GM19372 (cell line): ENCODE results near the gene FTCD.
"Not testable (repeated sequence)": the region's sequence is repeated elsewhere in the genome, so short reads cannot be mapped to it uniquely, and the experiment has no call there.

Source experiments
- ATAC-seq: cut with Tn5 transposase; IDR thresholded peaks from one replicate; pipeline ENCODE4 v1.9.1; 2021; ENCODE audit warnings: mild to moderate bottlenecking, low read depth, moderate library complexity; ENCODE audit not compliant: unreplicated experiment

Gene FTCD

DNA sequence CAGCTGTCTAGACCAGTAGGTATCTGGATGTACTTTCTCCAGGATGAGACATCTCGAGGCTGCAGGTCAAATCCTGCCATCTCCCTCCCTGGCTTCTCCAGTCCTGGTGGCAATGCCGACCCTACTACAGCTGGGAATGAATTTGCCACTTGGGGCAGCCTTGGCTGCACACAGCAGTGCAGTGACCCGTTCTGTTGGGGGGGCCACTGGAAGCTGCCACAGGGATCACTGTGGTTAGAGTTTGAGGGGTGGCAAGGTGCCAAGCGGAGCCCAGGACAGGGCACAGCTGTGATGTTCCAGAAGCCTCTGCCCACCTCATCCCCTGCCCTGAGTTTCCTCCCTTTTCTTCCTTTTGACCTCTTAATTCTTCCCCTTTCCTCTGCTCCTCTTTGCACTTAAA lies 40.4 kb downstream of the FTCD start:
- no peak for ATAC-seq

DNA sequence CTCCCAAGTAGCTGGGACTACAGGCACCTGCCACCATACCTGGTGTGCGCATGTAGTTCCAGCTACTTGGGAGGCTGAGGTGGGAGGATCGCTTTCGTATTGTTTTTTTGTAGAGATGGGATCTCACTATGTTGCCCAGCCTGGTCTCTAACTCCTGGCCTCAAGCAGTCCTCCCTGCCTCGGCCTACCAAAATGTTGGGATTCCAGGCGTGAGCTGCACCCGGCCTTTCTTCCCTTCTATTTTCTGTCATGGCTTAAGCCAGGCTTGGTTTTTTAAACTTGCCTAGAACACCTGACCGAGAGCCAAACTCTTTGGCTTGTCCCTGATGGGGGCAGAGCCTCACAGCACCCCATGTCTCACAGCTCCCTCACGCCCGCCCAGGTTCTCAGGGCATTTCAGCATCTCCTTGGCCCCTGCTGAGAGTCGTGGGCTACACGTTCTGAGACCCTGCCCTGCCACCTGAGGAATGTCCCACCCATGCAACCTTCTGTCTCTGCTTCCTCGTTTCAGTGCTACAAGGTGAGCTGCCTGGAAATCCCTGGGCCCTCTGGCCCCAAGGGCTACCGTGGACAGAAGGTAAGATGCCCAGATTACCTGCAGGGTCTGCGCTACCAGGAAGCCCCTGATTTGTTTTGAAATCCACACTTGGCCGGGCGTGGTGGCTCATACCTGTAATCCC lies 41.7 kb downstream of the FTCD start:
- no peak for ATAC-seq

DNA sequence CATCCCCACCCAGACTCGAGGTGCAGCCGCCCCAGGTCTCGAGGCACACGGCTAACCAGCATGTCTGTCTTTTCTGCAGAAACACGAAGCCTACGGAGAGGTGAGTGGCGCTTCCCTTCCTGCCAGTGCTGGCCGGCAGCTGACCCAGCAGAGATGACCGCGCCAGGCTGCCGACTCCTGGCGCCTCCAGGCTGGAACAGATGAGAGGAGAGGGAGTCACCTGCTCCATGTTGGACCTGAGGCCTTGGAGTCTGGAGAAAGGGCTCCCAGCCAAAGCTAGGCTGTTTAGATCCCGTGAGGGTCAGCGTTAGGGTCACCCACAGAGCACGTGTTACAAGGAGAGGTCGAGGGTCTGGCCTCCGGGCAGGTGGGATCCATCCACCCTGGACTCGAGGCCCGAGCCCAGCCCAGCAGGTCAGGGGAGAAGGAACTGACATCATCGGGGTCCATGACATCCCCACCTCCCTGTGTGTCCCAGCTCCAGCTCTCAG lies 42.6 kb downstream of the FTCD start:
- no peak for ATAC-seq

DNA sequence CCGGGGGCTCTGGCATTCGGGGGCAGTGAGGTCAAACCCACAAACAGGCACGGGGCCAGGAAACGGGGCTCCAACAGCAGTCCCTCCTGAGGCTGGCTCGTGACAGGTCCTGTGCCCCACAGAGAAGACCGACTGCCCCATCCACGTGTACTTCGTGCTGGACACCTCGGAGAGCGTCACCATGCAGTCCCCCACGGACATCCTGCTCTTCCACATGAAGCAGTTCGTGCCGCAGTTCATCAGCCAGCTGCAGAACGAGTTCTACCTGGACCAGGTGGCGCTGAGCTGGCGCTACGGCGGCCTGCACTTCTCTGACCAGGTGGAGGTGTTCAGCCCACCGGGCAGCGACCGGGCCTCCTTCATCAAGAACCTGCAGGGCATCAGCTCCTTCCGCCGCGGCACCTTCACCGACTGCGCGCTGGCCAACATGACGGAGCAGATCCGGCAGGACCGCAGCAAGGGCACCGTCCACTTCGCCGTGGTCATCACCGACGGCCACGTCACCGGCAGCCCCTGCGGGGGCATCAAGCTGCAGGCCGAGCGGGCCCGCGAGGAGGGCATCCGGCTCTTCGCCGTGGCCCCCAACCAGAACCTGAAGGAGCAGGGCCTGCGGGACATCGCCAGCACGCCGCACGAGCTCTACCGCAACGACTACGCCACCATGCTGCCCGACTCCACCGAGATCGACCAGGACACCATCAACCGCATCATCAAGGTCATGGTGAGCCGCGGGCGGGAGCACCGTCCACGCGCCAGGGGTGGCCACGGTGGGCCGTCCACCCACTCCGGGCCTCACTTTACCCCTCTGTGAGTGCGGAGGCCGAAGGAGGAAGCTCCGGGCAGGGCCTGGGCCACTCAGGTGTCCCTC lies 43.3 kb downstream of the FTCD start:
- no peak for ATAC-seq

DNA sequence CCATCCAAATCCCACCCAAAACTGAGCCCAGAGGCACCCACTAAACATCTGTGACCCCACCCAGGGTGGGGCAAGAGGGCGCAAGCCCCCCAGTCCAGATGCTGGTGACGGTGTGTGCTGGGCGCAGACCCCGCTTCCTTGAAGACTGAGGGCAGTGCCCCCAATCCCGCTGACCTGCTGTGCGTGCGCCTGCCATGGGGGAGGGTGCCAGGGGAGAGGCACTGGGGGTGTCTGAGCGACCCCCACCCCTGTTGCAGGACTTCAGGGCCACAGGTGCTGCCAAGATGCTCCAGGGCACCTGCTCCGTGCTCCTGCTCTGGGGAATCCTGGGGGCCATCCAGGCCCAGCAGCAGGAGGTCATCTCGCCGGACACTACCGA lies 44.2 kb downstream of the FTCD start:
- ATAC-seq = no peak

DNA sequence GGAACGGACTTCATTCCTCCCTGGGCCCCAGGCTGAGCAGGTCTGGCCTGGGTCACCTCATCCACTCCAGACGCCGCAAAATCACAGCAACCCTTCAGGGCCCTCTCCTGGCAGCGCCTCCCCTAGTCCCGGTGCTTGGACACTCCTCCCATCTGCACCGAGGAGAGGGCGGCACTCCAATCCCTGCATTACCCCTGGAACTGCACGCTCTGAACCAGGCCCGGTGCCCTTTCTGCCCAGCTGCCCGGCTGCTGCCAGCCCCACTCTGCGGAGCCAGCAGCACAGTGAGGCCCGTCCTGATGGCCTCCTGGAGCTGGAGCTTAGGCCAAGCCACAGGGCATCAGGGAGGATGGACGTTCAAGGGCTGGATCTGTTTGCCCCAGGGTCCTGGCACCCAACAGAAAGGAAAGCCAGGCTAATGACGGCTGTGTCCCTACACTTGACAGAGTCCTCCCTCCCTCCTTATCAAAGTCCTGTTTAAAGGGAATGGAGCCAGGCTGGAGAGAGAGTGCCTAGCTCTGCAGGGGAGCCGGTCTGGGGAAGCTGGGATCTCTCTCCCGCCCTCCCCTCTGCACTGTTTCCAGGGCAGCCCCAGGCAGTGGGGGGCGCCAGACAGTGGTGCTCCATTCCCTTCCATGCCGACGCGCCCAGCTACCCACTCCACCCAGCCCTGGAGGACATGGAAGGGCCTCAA lies 44.7 kb downstream of the FTCD start:
- ATAC-seq = no peak

DNA sequence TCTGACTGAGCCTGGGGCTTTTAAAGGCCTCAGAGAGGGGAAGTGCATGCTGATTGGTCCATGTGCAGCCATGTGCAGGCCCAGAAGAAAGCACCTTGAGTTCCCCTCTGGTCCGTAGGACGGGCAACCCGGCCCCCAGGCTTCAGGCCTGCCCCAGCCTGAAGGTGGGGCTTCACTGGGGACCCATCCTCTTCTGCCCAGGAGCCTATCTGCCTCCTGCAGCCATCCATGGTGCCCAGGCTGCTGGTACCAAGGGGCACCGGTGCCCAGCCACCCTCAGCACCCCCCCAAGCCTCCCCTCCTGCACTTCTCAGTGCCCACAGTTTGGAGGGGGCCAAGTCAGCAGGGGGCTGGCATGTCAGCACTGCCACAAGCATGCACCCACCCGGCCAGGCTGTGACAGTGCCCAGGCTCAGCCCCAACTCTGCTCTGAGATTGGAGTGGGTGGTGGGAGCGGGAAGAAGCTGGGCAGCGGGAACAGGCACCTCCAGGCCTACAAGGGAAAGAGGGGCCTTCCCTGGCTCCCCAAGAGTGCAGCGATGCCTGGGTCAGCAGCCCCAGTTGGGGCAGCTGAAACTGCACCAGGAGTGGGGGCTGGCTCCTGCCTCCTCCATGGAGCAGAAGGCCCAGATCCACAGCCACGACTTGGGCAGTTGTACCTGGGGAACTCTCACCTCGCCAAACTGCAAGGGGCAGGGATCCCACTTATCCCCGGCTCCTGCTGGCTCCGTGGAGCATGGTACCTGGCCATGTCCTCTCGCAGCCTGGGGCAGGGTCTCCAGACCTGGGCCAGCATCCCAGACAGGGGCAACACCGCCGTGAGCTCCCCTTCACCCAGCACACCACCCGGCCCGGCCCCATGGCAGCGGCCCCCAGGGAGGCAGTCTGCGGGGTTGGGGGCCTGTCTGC lies 45.8 kb downstream of the FTCD start:
- ATAC-seq = no peak

DNA sequence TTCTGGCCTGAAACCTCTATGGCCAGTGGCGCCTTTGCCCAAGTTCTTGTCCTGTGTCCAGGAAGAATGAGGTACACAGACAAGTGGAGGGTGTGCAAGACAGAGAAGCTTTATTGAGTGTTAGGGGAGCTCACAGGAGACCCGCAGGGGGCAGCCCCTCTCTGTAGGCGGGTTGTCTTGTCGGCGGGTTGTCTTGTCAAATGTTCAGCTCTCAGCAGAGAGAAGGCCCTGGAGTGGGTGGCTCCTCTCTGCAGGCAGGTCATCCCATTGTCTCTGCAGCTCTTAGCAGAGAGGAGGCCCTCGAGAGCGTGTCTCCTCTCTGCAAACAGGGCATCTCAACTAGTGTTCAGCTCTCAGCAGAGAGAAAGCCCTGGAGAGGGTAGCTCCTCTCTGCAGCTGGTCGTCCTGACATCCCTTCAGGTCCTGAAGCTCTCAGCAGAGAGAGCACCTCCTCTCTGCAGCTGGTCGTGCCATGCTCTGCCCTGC lies 46.5 kb downstream of the FTCD start:
- no peak for ATAC-seq

DNA sequence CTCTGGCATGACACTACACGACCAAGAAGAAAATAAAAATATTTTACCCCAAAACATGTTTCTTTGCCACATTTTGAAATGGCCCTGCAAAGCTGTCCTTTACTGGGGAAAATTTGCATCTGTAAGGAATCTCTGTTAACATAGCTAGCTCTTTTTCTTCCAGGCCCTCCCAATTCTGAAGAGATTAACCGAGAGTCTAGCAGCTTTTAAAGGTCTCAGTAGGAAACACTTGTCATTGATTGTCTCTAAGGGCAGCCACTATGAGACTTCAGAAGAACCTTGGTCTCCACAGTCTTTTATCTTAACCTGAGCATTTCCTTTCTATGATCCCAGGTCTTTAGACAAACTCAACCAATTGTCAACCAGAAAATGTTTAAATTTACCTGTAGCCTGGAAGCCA lies 48.0 kb downstream of the FTCD start:
- not testable (repeated sequence) for ATAC-seq

DNA sequence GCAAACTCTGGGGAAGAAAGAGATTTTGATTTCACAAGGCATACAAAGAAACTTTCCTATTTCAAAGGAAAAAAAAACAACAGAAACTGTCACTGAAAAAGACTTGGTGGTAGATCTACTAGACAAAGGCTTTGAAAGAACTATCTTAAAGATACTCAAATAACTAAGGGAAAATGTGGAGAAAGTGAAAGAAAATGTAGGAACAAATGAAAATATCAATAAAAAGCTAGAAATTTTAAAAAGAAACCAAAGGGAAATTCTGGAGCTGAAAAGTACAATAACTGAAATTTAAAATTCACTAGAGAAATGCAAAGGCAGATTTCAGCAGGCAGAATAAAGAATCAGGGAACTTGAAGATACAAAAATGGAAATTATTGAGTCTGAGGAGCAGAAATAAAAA lies 51.3 kb downstream of the FTCD start:
- ATAC-seq = no peak

DNA sequence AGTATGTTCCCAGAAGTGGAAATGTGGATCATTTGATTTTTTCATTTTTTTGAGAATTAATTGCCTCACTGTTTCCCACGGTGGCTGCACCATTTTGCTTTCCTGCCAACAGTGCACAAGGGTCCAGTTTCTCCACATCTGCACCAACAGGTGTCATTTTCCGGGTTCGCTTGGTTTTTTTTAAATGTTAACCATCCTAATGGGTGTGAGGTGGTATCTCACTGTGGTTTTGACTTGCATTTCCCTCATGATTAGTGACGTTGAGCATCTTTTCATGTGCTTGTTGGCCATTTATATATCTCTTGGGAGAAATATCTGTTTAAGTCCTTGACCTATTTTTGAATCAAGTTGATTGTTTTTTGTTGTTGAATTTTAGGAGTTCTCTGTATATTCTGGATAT lies 54.5 kb downstream of the FTCD start:
- ATAC-seq = no peak

DNA sequence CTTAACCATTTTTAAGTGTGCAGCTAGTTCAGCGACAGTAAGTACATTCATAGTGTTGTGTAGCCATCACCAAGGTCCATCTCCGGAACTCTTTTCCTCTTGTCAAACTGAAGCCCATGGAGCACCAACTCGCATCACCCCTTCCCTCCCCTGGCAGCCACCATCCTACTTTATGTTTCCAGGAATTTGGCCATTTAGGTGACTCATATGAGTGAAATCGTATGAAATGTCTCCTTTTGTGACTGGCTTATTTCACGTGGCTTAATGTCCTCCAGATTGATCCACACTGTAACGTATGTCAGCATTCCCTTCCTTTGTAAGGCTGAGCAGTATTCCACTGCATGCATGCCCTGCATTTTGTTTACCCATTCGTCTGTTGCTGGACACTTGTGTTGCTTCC lies 55.0 kb downstream of the FTCD start:
- no peak for ATAC-seq

DNA sequence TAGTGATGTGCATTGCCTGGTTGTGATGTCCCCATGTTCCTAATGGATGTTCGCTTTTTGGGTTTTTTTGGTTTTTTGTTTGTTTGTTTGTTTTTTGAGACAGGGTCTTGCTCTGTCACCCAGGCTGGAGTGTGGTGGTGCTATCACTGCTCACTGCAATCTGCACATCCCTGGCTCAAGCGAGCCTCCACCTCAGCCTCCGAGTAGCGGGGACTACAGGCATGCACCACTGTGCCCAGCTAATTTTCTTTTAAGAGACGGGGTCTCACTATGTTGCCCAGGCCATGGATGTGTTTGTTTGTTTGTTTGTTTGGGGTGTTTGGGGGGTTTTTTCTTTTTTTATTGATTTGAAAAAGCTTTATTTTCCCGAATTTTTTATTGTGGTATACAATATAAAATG lies 55.4 kb downstream of the FTCD start:
- no peak for ATAC-seq

DNA sequence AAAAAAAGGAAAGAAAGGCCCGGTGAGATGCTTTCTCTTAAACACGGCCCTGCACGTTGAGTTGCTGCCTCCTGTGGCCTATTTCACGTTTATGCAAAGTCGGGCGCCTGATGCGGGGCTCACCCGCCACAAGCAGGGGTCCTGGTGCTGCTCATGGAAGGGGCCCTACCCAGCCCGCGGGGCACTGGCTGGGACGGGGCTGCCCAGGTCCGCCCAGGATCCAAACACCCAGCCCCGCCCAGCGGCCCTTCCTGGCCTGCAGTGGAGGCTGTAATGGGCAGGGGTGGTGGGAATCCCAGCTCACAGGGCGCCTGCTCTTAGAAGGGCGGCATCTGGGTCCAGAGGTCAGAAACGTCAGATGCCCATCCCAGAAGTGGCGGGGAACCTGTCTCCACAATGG lies 55.9 kb downstream of the FTCD start:
- ATAC-seq = no peak

DNA sequence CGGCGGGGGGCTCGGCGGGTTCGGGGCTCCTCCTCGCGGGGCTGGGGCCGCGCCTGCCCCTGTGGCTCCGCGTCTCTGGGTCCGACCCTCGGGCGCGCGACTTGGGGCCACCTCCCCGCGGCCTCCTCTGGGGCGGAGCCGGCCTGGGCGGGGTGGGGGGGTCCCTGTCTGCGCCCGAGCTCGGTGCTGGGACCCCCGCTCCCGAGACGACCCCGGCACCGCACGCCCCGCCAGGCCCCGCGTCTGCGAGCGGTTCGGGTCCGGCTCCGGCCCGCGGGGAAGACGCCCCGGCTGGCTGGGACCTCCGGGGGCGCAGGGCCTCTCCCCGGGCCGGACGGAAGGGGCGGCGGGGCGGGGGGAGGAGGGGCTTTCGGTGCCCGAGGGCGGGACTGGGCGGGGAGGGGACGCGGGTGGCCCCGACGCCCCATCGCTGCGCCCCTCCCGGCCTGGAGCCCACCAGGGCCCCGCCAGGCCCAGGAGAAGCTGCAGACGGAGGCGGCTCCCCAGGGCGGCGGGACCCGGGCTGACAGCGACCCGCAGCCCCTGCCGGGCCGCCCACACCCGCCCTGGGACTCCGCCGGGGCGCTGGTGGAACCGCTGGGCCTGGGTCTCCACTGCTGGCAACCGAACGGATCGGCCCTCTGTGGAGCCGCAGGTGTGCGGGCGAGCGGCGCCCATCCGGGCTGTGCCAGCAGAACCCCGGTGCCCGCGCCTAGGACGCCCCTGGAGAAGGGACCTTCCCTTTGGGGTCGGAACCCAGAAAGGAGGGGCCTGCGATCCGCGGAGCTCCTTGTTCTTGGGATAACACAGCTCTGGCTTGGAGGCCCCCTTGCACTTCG lies 56.9 kb downstream of the FTCD start:
- no peak for ATAC-seq

DNA sequence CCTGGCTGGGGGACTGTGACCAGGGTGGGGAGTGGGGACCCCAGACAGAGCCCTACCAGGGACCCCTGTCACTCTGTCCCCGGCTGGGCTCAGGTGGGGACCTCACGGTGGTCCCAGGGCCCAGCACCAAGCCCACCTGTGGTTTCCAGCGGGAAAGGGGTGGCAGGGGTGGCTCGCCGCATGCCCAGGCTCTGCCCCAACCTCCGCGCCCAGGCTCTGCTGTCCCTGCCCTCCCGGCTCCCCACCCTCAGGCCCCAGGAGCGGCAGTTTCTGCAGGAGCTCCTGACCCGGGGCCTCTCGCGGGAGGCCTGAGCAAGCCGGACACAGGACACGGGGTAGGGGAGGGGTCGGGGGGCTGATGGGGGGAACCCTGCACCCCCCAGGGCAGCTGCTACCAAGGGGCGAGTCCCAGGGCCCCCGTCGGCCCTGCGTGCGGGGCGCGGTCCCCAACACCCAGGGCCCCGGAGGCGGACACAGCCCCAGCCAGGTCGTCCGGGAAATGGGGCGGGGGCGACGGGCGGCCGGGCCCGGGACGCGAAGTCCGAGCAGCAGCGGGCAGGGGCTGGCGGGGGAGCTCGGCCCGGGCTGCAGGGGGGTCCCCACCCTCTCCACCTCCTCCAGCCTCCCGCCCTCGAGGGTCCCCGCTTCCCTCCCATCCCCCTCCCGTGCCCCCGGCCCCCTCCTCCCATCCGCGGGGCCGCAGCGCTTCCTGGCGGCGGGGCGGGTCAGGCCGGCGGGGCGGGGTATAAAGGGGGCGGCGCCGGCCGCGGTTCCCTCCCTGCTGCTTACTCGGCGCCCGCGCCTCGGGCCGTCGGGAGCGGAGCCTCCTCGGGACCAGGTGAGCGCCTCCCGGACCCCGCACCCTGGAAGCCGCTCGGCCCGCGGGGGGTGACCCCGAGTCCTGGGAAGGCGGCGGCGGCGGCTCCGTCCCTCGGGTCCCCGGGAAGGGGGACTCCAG lies 57.8 kb downstream of the FTCD start, which contains the start of gene COL6A2:
Gene COL6A2 (plus strand): TSS at position 777 of the 958 bp plus-strand sequence.
- no peak for ATAC-seq

DNA sequence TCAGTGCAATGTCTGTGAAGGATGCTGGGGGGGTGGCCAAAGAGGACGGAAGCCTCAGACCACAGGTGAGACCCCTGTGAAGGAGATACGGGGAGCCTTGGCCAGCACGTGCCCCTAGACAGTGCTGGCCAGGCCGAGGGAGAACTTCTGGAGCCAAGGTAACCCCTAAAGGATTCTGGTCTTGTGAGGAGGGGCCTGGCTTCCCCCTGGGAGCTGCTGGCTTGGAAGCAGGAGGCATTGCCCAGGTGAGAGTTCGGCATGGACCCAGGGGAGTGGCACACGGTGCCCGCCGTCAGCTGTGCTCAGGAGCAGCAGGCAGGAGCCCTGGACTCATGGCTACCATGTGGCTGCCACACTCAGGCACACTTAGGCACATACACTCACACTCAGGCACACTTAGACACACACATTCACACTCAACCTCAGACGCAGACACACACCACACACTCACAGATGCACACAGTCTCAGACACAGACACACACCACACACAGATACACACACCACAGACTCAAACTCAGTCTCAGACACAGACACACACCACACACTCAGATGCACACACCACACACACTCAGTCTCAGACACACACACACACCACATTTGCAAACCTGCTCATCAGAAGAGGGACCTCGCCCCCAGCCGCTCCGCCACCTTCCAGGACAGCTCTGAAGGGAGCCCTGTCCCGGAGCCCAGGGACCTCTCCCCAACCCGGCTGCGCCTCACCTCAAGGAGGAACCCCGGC lies 58.6 kb downstream of the FTCD start:
- ATAC-seq = no peak
